Ishikawa (cell line): ENCODE data around the gene FZR1.

Experiments
- CEBPB ChIP-seq: IDR thresholded peaks from 2 replicates; pipeline ENCODE4 v1.6.1; 2012
- CREB1 ChIP-seq: IDR thresholded peaks from 2 replicates; pipeline ENCODE4 v1.6.1; 2012; ENCODE audit warnings: low read depth
- EGR1 ChIP-seq: IDR thresholded peaks from 2 replicates; pipeline ENCODE4 v1.6.1; 2012
- EP300 ChIP-seq: IDR thresholded peaks from 2 replicates; pipeline ENCODE4 v1.6.1; 2012; ENCODE audit warnings: borderline replicate concordance
- FOXM1 ChIP-seq: IDR thresholded peaks from 2 replicates; pipeline ENCODE4 v1.6.1; 2012; ENCODE audit warnings: low read depth, borderline replicate concordance
- NFIC ChIP-seq: IDR thresholded peaks from 2 replicates; pipeline ENCODE4 v1.6.1; 2012
- RAD21 ChIP-seq: IDR thresholded peaks from 2 replicates; pipeline ENCODE4 v1.6.1; 2012; ENCODE audit warnings: low read depth
- TAF1 ChIP-seq: IDR thresholded peaks from 2 replicates; pipeline ENCODE4 v1.6.1; 2012; ENCODE audit warnings: low read depth, mild to moderate bottlenecking
- TCF12 ChIP-seq: IDR thresholded peaks from 2 replicates; pipeline ENCODE4 v1.6.1; 2012; ENCODE audit warnings: low read depth
- TEAD4 ChIP-seq: IDR thresholded peaks from 2 replicates; pipeline ENCODE4 v1.6.1; 2012
- USF1 ChIP-seq: IDR thresholded peaks from 2 replicates; pipeline ENCODE4 v1.6.1; 2012
- YY1 ChIP-seq: IDR thresholded peaks from 2 replicates; pipeline ENCODE4 v1.6.1; 2012; ENCODE audit warnings: low read depth
- ZBTB7A ChIP-seq: IDR thresholded peaks from 2 replicates; pipeline ENCODE4 v1.6.1; 2012; ENCODE audit warnings: low read depth
- TF ChIP-seq, protein P1 (sequence below): IDR thresholded peaks from 2 replicates; pipeline ENCODE4 v1.6.1; 2012
- TF ChIP-seq, protein P2 (sequence below): IDR thresholded peaks from 2 replicates; pipeline ENCODE4 v1.6.1; 2012; ENCODE audit warnings: low read depth, mild to moderate bottlenecking

The FZR1 gene

DNA sequence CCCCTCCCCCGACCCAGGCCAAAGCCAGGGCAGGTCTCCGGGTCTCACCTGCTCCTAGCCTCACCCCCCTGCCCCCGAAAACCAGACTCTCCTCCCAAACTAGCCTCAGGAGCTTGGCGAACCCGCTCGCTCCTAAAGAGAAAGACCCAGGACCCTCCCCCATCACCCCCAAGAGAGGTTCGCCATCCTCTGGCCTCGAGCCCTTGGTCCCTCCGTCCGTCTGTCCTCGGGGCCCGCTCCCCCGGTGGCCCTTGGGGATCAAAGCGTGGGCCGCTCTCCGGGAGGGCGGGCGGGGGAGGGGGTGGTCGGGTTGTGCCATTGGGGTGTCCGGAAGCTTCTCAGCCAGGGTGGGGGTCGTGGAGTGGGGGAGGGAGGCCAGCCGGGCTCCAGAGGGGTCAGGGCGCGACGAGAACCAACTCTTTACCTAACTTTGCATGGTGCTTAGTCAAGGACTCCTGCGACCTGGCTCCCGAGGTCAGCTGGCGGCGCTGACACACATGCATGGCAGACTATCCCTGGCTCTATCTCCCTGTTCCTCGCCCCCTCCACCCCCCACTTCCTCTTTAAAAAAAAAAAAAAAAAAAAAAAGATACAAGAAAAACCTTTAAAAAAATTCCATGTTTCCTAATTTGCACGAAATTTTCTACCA lies 41.4 kb upstream of the FZR1 start:
- TF ChIP-seq YY1: no peak
- TF ChIP-seq USF1: no peak
- TF ChIP-seq, protein P1, sequence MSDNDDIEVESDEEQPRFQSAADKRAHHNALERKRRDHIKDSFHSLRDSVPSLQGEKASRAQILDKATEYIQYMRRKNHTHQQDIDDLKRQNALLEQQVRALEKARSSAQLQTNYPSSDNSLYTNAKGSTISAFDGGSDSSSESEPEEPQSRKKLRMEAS: no peak
- no peak for TF ChIP-seq EP300
- TF ChIP-seq NFIC: no peak
- no peak for TF ChIP-seq CREB1
- no peak for TF ChIP-seq TEAD4
- no peak for TF ChIP-seq CEBPB
- no peak for TF ChIP-seq EGR1

DNA sequence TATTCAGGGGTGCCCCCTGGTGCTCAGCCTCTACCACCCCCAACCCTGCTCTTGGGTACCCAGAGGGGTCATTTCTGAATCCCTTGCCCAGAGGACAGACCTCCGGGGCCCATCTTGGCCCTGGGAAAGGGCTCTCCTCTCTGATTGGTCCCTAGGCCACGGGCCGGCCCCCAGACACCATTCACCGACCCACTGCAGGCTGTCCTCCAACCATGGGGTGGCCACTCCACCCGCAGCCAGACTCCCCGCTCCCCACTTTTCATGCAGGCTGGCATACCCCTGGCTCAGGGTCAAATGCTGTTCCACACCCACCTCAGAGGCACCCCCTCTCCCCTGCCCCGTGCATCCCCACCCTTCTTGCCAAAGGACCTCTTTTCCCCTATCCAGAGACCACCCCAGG lies 40.6 kb upstream of the FZR1 start:
- TF ChIP-seq YY1 (no peak), USF1 (no peak), RAD21 (no peak), ZBTB7A (no peak)
- TF ChIP-seq, protein P2, sequence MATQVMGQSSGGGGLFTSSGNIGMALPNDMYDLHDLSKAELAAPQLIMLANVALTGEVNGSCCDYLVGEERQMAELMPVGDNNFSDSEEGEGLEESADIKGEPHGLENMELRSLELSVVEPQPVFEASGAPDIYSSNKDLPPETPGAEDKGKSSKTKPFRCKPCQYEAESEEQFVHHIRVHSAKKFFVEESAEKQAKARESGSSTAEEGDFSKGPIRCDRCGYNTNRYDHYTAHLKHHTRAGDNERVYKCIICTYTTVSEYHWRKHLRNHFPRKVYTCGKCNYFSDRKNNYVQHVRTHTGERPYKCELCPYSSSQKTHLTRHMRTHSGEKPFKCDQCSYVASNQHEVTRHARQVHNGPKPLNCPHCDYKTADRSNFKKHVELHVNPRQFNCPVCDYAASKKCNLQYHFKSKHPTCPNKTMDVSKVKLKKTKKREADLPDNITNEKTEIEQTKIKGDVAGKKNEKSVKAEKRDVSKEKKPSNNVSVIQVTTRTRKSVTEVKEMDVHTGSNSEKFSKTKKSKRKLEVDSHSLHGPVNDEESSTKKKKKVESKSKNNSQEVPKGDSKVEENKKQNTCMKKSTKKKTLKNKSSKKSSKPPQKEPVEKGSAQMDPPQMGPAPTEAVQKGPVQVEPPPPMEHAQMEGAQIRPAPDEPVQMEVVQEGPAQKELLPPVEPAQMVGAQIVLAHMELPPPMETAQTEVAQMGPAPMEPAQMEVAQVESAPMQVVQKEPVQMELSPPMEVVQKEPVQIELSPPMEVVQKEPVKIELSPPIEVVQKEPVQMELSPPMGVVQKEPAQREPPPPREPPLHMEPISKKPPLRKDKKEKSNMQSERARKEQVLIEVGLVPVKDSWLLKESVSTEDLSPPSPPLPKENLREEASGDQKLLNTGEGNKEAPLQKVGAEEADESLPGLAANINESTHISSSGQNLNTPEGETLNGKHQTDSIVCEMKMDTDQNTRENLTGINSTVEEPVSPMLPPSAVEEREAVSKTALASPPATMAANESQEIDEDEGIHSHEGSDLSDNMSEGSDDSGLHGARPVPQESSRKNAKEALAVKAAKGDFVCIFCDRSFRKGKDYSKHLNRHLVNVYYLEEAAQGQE: no peak
- TF ChIP-seq, protein P1: no peak

GRCh38 chr19:3466635-3467034 lies 39.5 kb upstream of the FZR1 start:
- TF ChIP-seq USF1: no peak
- no peak for TF ChIP-seq FOXM1
- TF ChIP-seq NFIC: no peak
- TF ChIP-seq TEAD4: no peak
- TF ChIP-seq TAF1: no peak
- no peak for TF ChIP-seq ZBTB7A

DNA sequence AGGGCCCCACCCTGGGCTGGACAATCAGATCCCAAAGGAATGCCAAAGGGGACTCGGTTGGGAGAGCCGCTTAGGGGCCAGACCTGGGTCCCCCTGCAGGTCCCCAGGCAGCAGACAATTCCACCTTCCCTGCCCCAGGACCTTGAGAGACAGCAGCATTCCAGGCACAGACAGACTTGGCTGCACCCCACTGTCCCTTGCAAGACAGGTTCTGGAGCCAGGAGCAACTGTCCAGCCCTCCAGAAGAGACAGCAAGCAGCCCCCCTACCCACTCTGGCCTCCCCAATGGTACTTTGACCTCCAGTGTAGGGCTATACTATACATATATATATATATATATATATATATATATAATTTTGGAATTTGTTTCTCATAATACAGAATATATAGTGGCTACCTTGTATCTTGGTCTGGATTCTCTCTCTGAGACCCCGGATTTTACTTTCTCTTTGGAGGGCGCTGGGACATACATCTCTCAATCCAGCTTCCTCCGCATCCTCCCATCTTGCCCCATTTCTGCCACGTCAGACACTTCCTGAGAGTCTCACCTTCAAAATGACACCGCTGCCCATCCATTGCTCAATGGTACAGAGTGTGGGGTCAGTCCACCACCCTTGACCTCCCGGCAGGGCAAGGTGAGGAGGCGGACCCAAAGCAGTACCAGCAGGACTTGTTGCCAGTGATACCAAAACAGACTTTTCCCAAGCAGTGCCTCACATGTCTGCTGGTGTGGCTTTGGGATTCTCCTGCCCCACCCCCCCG lies 38.5 kb upstream of the FZR1 start:
- TF ChIP-seq FOXM1 (no peak), TAF1 (no peak), EP300 (no peak), TEAD4 (no peak), YY1 (no peak), ZBTB7A (no peak), EGR1 (no peak), RAD21 (no peak), TCF12 (no peak), USF1 (no peak)
- TF ChIP-seq, protein P1: no peak
- TF ChIP-seq, protein P2: no peak

DNA sequence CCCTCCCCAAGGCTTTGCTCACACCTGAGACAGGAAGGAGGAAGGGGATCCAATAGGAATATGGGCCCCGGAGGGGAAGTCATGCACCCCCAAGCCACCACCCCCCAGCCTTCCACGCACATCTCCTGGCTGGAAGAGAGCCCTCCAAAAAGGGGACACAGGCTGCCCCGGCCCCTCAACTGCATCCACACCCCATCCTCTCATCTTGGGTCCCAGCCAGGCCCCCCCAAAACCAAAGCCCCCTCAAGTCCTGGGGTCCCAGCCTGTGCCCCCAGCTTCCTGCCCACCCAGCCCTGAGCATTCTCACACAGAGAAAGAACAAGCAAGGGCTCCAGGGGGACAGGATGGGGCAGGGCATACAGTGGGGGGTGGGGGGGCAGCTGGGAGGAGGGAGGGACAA lies 37.9 kb upstream of the FZR1 start:
- TF ChIP-seq YY1: no peak
